Activated CD8-positive, alpha-beta T cell treated with anti-CD3 and anti-CD28 coated beads for 36 hours (primary cell): ENCODE measurements around the gene KLHL29. TPM values are rescaled to one million over a fixed set of nuclear protein-coding genes. Genes with fewer than 3 reads are reported as not detected.

Experiments
- ATAC-seq: fragments of 200-7000 bp; cut with Tn5 transposase; one replicate; pipeline ENCODE4 v1.10.0; 2021; ENCODE audit warnings: mild to moderate bottlenecking, moderate library complexity
- CTCF ChIA-PET: fragments of 350-600 bp; sonication (Branson Sonifier 250); formaldehyde crosslinking; loops from one replicate; lab custom pipeline; 2021; ENCODE audit warnings: antibody characterized with exemption; lab: Charles Lee
- POLR2A ChIA-PET: fragments of 350-600 bp; sonication (Branson Sonifier 250); formaldehyde crosslinking; loops from one replicate; lab custom pipeline; 2021; ENCODE audit warnings: antibody characterized with exemption; lab: Charles Lee
- DNase-seq: peaks from one replicate; pipeline ENCODE4 v3.0.0-alpha.2; 2020
- H3K27ac Mint-ChIP-seq: one replicate; pipeline ENCODE4 v1.8.0; 2021; ENCODE audit warnings: mild to moderate bottlenecking, mixed read lengths
- H3K27me3 Mint-ChIP-seq: one replicate; pipeline ENCODE4 v1.8.0; 2021; ENCODE audit warnings: mixed read lengths
- H3K36me3 Mint-ChIP-seq: one replicate; pipeline ENCODE4 v1.8.0; 2021; ENCODE audit warnings: low read depth, mixed read lengths
- H3K4me1 Mint-ChIP-seq: one replicate; pipeline ENCODE4 v1.8.0; 2021; ENCODE audit warnings: low read depth, mixed read lengths
- H3K4me3 Mint-ChIP-seq: one replicate; pipeline ENCODE4 v1.8.0; 2021; ENCODE audit warnings: mild to moderate bottlenecking, moderate library complexity, mixed read lengths
- H3K9me3 Mint-ChIP-seq: one replicate; pipeline ENCODE4 v1.8.0; 2021; ENCODE audit warnings: mixed read lengths
- intact Hi-C: fragments of 100-400 bp; cut with micrococcal nuclease; formaldehyde crosslinking; loops from one replicate; pipeline ENCODE4 v1.10.0; 2022
- total RNA-seq, 2 experiments: library from RNA; stranded (reverse); gene quantifications; one replicate each; pipeline ENCODE4 v1.2.3, GENCODE V29; 2021
- TF ChIP-seq, protein P1 (sequence below): fragments of 200-600 bp; IDR thresholded peaks from one replicate; pipeline ENCODE4 v1.8.0; 2022; ENCODE audit warnings: antibody characterized with exemption, mild to moderate bottlenecking

The KLHL29 gene
- total RNA-seq, 2 experiments from 2014 or later: 1.0 to 1.2 TPM

DNA sequence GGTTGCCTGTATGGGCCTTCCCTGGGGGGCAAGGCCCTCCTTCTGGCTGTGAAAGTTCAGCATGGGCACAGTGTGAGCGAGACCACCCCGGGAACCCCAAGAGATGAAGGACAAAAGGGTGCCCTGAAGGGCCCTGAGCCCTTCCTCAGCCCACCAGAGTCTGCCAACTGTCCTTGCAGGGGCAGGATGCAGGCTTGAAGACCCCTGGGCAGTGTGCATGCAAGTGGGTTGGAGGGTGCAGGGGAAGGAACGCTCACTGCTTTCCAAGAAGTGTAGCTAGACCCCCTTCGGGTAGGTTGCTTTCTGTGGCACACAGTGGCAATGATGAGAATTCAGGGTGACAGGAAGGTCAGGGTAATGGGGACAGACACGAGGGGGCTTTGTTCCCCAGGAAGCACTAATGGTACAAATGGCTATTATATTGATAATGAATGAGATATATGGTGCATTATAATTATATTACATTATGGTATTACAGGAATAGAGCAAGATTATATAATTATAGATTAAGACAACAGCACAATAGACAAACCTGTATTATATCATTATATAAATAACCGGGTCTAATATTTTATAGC, 313.2 kb downstream of the KLHL29 start:
- Mint-ChIP-seq H3K27ac (no peak overlapping the region), H3K27me3 (no peaks in the 10 kb centered on the region), H3K9me3 (no peaks in the 10 kb centered on the region), H3K4me1 (no peaks in the 10 kb centered on the region), H3K4me3 (no peak overlapping the region), H3K36me3 (peaks cover 3% of the 10 kb centered on the region)
- POLR2A ChIA-PET: no interaction called here
- ATAC-seq (no peak), DNase-seq (no peak)
- intact Hi-C loops: no loop called here
- TF ChIP-seq, protein P1, sequence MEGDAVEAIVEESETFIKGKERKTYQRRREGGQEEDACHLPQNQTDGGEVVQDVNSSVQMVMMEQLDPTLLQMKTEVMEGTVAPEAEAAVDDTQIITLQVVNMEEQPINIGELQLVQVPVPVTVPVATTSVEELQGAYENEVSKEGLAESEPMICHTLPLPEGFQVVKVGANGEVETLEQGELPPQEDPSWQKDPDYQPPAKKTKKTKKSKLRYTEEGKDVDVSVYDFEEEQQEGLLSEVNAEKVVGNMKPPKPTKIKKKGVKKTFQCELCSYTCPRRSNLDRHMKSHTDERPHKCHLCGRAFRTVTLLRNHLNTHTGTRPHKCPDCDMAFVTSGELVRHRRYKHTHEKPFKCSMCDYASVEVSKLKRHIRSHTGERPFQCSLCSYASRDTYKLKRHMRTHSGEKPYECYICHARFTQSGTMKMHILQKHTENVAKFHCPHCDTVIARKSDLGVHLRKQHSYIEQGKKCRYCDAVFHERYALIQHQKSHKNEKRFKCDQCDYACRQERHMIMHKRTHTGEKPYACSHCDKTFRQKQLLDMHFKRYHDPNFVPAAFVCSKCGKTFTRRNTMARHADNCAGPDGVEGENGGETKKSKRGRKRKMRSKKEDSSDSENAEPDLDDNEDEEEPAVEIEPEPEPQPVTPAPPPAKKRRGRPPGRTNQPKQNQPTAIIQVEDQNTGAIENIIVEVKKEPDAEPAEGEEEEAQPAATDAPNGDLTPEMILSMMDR: no peak
- CTCF ChIA-PET: no interaction called here

DNA sequence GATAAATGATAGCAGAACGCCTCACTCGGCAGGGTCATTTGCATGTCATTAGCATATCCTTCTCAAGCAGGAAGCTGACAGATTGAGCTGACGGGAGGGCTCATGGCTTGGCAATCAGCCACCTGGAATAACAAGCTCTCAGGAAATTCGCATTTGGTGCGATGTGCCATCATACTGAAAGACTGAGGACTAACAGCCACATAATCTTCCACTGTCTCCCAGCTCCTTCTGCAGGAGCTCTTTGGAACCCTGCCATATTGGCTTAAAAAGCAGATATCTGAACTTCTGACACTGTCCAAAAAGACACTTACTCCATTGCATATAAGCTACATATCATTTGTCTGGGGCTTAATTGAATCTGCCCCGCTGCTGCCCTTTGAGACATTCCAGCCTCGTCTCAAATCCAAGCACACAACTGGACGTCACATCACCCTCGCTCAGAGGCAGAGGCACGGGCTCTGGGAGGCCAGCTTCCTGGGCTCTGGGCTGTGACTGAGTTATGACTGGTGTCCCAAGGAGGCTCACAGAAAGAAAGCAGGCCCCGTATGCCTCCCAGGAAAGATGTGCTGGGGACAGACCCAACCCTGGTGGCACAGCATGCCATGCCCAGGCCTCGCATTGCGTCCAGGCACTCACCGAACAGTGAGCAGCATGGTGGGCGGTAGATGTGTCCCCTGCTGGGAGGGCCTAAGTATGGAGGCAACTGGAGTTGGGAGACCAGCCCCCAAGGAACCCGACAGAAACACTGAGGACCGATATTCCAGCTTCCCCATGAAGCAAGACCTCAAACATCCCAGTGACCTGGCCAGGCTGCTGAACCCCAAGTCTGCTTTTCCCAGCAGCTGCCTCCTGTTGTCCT, 314.0 kb downstream of the KLHL29 start:
- no peak overlapping the region for H3K27ac Mint-ChIP-seq
- TF ChIP-seq, protein P1: no peak
- H3K27me3 Mint-ChIP-seq: no peaks in the 10 kb centered on the region
- ATAC-seq (no peak), DNase-seq (no peak)
- intact Hi-C loops: no loop called here
- no peaks in the 10 kb centered on the region for H3K4me1 Mint-ChIP-seq
- peaks cover 3% of the 10 kb centered on the region for H3K36me3 Mint-ChIP-seq
- H3K9me3 Mint-ChIP-seq: no peaks in the 10 kb centered on the region
- POLR2A ChIA-PET: no interaction called here
- CTCF ChIA-PET: no interaction called here
- no peak overlapping the region for H3K4me3 Mint-ChIP-seq

DNA sequence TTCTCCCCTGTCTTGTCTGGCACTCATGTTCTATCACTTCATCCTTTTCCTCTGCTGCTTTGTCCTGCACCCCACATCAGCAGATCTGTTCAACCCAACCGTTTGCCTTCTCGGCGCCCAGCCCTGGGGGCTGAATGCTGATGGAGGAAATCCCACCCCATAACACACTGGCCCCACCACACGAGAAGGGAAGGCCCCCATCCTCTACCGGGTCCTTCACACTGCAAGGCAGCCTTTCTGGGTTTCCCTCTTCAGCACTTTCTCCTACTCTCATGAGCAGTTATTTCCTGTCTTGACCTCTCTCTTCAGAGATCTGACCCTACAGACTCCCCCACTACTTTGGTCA, 314.6 kb downstream of the KLHL29 start:
- intact Hi-C loops: no loop called here
- Mint-ChIP-seq H3K36me3 (peaks cover 3% of the 10 kb centered on the region), H3K9me3 (no peaks in the 10 kb centered on the region), H3K27me3 (no peaks in the 10 kb centered on the region), H3K4me3 (no peak overlapping the region), H3K4me1 (no peaks in the 10 kb centered on the region), H3K27ac (no peak overlapping the region)
- no peak for DNase-seq
- TF ChIP-seq, protein P1: no peak
- CTCF ChIA-PET: no interaction called here
- POLR2A ChIA-PET: no interaction called here
- no peak for ATAC-seq

DNA sequence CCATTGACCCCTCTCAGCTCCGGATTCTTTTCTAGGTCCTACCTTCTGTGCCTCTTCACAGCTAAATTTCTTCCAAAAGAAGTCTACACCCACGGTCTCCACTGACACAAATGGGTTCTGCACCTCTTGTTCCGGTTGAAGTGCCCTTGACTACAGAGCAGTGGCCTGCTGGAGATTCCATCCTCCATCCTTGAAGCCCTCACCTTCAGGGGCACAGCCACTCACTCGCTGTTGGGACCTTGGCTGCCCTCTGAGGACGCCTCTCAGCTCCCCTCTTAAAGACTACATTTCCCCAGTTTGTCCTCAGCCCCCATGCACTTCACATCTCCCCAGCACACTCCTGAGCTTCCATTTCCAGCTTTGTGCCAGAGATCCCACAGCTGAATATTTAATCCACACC, 315.6 kb downstream of the KLHL29 start:
- Mint-ChIP-seq H3K4me3 (no peak overlapping the region), H3K36me3 (peaks cover 3% of the 10 kb centered on the region)
- no peak for DNase-seq

More for the DNA sequence above, 315.6 kb downstream of the KLHL29 start:
- ChIA-PET POLR2A (no interaction called here), CTCF (no interaction called here)
- no peaks in the 10 kb centered on the region for H3K27me3 Mint-ChIP-seq
- ATAC-seq: no peak
- TF ChIP-seq, protein P1: no peak
- intact Hi-C loops: no loop called here
- H3K27ac Mint-ChIP-seq: no peak overlapping the region
- no peaks in the 10 kb centered on the region for H3K9me3 Mint-ChIP-seq
- no peaks in the 10 kb centered on the region for H3K4me1 Mint-ChIP-seq
